NCI-H524 (cell line): ENCODE measurements around the gene PSMA8.
"Not testable (repeated sequence)": the region's sequence is repeated elsewhere in the genome, so short reads cannot be mapped to it uniquely, and the experiment has no call there.

Source experiments
- DNase-seq, 2 experiments: peaks; one replicate each; lab custom pipeline; 2025; lab: John Stamatoyannopoulos, UW

Gene PSMA8

DNA sequence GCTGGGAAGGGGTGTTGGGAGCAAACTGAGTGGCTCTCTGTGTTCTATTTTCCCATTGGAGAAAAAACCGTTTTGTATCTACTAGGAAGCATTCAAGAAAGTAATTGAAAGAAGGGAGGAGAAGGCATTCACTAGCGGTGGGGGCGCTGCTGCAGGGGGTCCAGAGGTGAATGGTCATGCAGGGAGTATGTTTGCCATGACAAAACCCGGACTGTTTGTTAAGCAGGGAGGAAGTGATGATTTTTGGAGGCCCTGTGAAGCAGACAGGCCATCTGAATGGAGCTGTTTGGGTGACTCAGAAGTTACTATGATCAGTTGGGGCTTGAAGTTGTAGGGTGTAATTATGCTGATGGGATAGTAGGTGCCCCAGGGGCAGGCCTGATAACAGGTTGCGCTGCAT is 99.5 kb downstream of the PSMA8 start:
- no peak for DNase-seq

DNA sequence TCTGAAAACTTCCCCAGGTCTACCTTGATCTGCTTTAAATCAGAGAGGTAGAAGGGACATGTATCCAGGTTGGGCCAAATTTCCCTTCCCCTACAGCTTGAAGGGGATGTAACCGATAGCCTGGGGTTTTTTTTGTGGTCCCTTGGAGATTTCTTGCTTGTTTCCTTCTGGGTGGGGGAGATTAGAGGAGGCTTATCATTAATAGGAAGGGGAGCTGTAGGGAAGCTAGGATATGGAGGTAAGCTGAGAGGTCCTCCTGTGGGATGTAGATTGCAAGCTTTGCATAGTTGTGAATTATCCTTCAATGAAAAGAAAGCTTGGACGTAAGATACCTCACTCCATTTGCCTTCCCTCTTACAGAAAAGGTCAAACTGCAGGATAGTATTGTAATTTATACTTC is 103.7 kb downstream of the PSMA8 start:
- not testable (repeated sequence) for DNase-seq

DNA sequence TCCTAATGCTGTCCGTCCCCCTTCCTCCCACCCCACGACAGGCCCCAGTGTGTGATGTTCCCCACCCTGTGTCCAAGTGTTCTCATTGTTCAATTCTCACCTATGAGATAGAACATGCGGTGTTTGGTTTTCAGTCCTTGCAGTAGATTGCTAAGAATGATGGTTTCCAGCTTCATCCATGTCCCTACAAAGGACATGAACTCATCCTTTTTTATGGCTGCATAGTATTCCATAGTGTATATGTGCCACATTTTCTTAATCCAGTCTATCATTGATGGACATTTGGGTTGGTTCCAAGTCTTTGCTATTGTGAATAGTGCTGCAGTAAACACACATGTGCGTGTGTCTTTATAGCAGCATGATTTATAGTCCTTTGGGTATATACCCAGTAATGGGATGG is 105.0 kb downstream of the PSMA8 start:
- not testable (repeated sequence) for DNase-seq

DNA sequence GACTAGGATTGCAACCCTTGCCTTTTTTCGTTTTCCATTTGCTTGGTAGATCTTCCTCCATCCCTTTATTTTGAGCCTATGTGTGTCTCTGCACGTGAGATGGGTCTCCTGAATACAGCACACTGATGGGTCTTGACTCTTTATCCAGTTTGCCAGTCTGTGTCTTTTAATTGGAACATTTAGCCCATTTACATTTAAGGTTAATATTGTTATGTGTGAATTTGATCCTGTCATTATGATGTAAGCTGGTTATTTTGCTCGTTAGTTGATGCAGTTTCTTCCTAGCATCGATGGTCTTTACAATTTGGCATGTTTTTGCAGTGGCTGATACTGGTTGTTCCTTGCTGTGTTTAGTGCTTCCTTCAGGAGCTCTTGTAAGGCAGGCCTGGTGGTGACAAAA is 108.7 kb downstream of the PSMA8 start:
- DNase-seq: not testable (repeated sequence)
